MM.1S (cell line): ENCODE results near the gene IQGAP2.

Experiments
- EZH2 ChIP-seq: fragments of 300-600 bp; sonication (generic); optimal IDR thresholded peaks from 2 replicates; pipeline ENCODE3; 2017; ENCODE audit warnings: low read depth, mild to moderate bottlenecking, antibody characterized with exemption, low read length, mixed read lengths
- TF ChIP-seq, protein P1 (sequence below): fragments of 300-600 bp; sonication (generic); IDR thresholded peaks from 2 replicates; pipeline ENCODE4 v1.5.1; 2016; ENCODE audit warnings: antibody characterized with exemption, low read length, mixed read lengths

DNA sequence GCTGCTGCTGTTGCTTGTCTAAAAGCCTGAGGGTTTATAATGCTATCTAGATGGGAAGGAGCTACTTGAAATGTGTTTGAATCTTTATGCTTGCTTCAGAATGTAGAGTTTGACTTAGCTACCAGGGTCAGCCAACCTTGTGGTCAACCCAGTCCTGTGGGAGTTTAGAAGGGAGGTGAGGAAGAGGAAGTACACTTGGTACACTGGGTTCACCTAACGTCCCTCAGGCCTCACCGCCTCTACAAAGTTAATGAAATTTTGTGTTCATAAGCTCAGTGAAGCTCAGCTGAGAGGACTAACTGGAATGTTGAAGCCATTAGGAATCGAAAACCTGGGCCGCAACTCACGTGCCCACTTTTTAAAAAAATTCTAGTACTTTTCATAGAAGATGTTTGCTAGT is 10.7 kb downstream of the IQGAP2 start:
- TF ChIP-seq EZH2, result no peak
- TF ChIP-seq, protein P1, sequence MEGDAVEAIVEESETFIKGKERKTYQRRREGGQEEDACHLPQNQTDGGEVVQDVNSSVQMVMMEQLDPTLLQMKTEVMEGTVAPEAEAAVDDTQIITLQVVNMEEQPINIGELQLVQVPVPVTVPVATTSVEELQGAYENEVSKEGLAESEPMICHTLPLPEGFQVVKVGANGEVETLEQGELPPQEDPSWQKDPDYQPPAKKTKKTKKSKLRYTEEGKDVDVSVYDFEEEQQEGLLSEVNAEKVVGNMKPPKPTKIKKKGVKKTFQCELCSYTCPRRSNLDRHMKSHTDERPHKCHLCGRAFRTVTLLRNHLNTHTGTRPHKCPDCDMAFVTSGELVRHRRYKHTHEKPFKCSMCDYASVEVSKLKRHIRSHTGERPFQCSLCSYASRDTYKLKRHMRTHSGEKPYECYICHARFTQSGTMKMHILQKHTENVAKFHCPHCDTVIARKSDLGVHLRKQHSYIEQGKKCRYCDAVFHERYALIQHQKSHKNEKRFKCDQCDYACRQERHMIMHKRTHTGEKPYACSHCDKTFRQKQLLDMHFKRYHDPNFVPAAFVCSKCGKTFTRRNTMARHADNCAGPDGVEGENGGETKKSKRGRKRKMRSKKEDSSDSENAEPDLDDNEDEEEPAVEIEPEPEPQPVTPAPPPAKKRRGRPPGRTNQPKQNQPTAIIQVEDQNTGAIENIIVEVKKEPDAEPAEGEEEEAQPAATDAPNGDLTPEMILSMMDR, result no peak
